Measurements from ENCODE around the gene KIF26A.
"Not testable (repeated sequence)": the region's sequence is repeated elsewhere in the genome, so short reads cannot be mapped to it uniquely, and the experiment has no call there.

The KIF26A gene

DNA sequence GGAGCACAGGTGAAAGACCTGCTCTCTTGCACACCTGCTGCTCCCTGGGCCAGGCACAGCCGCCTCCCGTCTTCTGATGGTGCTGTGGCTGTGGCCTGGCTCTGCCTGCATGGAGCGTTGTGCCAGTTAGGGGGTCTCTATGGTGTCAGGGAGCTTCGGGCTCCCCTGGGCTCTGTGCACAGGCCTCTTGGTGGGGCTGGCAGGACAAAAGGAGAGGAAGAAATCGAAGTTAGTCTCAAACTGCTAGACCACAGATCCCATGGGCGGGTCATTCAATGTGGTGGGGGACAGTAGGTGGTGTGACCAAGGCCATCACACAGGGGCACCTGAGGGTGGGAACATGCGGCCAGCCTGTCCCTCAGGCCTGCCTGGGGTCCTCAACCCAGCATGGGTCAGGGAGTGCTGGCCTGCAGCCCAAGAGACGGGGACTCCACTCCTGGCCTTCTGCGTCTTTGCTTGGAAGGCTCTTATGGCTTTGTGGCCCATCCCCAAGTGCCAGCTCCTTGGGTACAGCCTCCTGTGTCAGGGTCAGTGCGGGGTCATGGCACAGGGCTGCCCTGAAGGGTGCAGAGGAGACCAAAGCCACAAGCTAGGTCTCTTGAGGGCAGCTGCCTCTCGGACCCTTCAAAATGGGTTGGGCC, 84.1 kb downstream of the KIF26A start:
- no peak for DNase-seq (ENCODE audit: low read depth in 2 of 2)

DNA sequence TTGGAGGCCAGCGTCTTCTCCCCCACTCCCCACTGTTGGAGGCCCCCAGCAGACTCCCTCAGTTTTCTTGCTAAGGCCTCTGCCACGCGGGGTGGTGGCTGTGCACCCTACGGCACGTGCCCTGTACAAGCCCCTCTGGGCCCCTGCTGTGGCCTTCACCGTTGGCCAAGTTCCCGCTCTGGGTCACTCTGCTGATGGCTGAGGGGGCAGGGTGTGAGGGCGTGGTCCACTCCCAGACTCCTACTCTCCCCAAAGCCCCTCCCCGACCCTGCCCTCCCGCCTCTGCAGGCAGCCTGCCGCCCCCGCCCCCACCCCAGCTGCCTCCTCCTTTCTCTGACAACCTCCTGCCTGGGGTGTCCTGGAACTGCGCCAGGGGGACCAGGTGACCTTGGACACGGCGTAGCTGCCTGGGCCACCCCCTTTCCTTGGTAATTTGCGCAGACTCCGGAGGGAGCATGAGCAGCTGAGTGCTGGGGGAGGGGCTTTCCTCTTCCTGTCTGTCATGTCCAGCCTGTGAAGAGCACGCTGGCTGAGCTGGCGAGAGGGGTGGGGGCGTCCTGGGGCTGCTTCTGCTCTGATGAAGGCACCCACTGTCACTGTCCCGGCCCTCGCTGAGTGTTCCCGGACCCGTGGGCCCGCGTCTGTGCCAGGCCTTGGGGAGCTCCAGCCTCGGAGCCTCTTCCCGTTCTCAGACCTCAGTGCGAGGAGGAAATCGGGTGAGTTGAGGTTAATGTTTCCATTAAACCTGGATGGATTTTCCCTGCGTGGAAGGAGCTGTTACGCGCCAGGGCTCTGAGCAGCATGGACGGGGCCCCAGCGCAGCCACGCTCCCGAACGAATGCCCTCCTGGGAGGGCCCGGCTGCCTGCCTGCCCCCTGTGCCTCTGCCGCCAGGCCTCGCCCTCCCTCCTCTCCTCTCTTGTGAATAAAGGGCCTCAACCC, 85.0 kb downstream of the KIF26A start:
- DNase-seq (ENCODE audit: low read depth in 2 of 2) = no peak

DNA sequence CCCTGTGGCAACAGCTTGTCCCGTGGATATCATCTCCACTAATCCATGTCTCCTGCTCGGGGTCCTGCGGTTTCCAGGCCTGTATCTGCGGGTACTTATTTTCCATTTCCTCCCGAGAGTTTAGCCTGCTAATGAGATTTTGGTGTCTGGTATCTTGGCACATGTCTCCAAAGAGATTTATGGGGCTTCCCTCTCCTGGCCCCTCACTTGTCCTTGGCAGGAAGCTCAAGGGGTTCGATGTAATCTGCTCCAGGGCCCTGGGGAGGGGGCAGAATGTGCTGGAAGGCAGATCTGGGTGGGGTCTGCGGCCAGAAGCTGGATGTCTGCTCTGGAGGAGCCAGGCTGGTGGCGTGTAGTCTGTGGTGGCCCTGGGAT, 85.7 kb downstream of the KIF26A start:
- DNase-seq (ENCODE audit: low read depth in 2 of 2) = no peak

DNA sequence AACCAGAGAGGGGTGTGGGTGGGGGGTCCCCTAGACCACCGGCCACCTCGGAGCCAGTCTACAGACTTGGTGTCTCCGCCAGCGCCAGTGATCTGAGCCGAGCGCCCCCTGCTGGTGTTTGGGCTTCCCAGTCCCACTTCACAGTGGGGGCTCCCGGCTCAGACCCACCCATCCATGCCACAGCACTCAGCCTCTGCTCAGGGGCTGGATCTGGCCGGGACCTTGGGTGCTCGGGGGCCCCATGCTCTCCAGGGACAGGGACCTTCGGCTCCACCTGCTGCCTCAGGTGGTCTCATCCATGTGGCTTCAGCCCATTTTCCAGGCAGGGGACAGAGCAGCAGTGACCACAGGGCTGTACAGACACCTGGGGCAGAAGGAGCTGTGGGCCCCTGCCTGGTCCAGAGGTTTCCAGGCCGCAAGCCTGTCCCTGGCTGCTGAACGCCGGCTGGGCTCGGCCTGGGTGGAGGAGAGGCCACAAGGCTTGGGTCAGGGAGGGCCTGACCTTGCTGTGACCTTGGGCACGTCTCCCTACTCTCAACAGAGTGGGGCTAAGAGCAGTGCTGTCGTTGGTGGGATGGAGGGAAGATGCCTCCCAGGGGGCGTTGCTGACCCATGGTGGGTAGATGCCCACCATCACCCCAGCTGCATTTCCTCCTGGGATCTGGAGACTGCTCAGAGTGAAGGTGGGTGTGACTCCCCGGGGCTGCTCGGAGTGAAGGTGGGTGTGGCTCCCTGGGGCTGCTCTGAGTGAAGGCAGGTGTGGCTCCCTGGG, 86.3 kb downstream of the KIF26A start:
- no peak for DNase-seq (ENCODE audit: low read depth in 2 of 2)

DNA sequence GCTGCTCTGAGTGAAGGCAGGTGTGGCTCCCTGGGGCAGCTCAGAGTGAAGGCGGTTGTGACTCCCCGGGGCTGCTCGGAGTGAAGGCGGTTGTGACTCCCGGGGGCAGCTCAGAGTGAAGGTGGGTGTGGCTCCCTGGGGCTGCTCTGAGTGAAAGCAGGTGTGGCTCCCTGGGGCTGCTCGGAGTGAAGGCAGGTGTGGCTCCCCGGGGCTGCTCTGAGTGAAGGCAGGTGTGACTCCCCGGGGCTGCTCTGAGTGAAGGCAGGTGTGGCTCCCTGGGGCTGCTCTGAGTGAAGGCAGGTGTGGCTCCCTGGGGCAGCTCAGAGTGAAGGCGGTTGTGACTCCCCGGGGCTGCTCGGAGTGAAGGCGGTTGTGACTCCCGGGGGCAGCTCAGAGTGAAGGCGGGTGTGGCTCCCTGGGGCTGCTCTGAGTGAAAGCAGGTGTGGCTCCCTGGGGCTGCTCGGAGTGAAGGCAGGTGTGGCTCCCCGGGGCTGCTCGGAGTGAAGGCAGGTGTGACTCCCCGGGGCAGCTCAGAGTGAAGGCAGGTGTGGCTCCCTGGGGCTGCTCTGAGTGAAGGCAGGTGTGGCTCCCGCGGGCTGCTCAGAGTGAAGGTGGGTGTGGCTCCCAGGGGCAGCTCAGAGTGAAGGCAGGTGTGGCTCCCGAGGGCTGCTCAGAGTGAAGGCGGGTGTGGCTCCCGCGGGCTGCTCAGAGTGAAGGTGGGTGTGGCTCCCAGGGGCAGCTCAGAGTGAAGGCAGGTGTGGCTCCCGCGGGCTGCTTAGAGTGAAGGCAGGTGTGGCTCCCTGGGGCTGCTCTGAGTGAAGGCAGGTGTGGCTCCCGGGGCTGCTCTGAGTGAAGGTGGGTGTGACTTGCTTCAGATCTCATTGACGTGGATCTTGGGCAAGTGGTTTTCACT, 87.1 kb downstream of the KIF26A start:
- DNase-seq (ENCODE audit: low read depth in 2 of 2) = not testable (repeated sequence)

DNA sequence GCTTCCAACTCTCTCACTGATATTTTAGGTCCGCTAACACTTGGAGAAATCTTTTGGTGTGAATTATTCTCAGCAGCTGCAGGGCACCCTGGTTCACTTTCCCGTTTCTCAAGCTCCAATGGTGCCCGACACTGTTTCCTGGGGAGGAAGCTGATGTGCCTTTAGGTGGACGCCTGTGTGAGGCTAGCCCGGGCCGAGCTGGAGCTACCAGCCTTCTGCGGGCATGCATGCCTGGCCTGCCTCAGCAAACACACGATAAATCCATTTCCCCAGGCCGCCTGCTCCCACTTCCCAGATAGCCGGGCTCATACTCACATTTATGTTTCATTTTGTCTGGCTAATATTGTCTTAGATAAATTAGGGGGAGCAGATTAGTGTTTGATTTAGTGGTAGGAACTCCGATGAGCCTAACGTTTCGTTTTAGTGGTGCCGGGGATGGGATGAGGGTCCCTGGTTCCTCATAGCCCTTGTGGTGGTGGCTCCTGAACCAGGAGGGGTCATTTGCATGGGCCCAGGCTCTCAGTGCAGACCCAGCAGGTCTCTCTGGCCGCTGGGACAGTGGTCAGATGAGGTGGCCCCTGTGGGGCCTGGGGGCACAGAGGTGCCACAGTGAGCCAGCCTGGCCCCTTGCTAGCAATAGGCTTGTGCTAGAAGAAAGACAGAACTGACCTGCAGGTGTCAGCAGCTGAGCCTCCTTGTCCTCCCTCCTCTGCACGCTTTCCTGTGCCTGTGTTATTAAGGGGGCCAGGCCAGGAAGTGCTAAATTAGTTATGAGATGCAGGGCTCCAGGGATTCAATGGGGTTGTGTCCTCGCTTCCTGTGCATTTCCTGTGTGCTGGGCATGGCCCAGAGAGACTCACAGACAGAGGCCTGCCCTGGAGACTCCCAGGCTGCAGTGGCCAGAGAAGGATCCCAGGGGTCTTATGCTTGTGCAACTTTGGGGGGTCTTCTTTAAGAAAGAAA, 88.3 kb downstream of the KIF26A start:
- no peak for DNase-seq (ENCODE audit: low read depth in 2 of 2)

DNA sequence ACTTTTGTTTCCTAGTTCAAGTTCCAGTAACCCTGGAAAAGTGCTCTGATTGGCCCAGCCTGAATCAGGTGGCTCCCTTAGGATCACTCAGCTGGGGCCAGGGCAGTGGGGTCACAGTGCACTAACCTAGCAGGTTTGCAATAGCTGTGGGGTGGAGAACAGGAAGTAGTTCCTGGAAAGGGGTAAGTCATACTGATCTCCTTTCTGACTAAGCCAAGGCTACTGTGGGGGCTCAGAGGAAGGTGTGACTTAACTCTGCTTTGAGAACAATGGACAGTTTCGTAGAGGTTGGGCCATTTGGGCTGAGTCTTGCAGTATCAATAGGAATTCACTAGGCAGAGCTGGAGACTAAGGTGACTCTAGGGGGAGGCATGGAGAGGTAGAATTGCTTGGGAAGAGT, 89.4 kb downstream of the KIF26A start:
- DNase-seq (ENCODE audit: low read depth in 2 of 2) = no peak

DNA sequence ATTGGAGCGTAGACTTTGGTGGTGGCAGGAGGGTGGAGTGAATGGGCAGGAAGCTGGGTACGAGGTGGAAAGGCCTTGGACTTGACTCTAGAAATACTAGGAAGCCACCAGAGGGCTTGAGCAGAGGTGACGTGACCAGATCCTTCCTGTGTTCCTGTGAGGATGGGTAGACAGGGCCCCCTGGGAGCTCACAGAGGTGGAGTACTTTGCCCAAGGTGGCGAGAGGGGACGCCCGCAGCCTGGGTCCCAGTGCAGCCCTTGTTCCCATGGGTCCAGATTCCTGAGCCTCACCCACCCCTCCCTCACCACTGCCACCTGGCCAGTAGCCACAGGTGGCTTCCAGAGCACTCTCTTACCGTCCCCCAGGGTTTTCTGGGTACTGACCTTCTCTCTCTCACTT, 89.8 kb downstream of the KIF26A start:
- DNase-seq (ENCODE audit: low read depth in 2 of 2) = no peak

DNA sequence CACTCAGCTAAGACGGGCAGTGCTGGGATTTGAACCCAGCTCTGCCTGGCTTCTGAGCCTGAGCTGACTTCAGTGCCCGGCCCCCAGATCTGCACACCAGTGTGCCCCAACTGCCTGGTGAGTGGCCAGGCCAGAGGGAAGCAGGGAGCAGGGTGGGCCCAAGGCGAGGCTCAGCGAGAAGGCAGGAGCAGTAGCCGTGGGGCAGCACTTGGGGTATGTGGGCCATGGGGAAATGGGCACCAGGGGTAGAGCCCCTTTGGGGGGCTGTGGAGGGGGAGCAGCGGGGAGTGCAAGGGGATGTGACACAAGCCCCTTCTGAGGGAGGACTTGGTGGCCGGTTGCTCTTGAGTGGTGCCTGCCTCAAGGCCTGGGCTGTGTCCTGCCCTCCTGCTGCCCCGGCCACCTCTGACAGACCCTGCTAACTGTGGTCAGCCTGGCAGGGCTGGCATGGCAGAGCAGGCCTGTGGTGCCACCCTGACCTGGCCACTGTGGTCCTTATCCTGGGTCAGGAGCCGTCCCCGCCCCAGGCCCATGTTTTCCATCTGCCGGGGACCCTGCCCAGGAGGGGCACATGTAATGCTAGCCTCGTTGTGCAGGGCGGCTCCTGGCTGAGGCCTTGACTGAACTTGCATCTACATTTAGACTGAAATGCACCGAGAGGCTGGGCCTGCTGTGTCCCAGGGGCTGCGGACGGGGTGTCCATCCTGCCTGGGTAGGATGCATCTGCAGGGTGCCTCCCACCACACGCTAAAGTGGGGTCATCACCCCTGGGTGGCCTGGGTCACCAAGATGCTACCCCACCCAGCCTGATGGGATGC, 90.5 kb downstream of the KIF26A start:
- DNase-seq (ENCODE audit: low read depth in 2 of 2) = no peak

DNA sequence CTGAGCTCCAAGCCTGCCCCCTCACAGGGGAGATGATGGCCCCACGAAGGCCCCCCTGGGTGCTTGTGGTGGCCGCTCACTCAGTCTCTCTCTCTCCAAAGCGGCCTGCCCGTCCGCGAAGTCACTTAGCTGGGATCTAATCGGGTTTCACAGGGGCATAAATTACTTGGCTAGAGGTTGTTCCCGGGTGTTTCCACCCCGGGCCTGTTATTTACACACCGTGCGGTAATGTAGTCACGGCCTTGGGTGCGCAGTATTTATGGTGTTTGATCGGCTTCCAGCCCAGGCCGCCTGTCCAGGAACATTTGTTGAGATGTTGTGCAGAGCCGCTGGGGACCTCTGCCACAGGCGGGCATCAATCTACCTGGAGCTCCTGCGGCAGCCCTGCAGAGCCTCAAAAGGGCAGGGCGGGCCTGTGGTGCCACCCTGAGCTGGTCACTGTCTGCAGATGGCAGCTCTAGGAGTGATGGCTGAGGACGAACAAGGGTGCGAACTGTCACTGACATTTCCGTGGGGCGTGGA, 91.2 kb downstream of the KIF26A start:
- no peak for DNase-seq (ENCODE audit: low read depth in 2 of 2)

DNA sequence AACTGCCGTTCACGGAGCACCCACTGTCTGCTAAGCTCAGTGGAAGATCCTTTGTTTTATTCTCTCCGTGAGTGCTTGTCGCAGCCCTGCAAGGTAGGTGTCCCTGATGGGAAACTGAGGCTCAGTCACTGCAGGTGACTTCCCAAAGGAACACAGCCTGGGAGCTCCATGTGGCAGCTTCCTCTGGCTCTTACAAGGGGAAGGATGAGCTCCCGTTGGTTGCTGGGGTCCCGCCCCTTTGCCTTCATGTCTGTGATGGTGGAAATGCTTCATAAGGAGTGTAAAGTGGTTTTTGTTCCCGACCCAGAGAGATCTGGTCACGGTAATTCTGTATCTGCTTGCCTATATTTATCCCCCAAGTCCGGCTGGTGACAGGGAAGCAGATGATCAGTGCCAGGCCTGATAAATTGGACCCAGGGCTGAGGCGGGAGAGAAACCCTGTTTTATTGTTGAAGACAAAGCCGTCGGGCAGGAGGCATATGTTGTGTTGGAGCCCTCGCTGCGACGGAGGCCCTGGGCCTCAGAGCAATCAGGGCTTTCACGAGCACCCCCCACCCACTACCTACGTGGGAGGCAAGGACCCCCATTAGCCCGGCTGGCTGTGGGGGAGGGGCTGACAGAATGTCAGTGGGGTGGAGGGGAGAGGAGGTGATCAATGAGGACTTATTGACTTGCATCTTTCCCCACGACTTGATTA, 91.9 kb downstream of the KIF26A start:
- DNase-seq (ENCODE audit: low read depth in 2 of 2) = no peak

All from stimulated activated CD8-positive, alpha-beta memory T cell treated with anti-CD3 and anti-CD28 coated beads, Interleukin-2, amount 100 ng/mL, for 1 hour (primary cell).